Endometrium (tissue), 2 donors: Measurements from ENCODE around the gene PRDM1.
"Not testable (repeated sequence)": the region's sequence is repeated elsewhere in the genome, so short reads cannot be mapped to it uniquely, and the experiment has no call there.

ENCODE experiments used
- FAIRE-seq: peaks from 2 replicates; lab custom pipeline; 2012; peaks lifted over from hg19 to GRCh38; lab: Jason Lieb, UNC
- donor health status: control.
- donor health status: control.

PRDM1 gene

GRCh38 chr6:106138151-106138550, 52.0 kb downstream of the PRDM1 start:
- FAIRE-seq = no peak

DNA sequence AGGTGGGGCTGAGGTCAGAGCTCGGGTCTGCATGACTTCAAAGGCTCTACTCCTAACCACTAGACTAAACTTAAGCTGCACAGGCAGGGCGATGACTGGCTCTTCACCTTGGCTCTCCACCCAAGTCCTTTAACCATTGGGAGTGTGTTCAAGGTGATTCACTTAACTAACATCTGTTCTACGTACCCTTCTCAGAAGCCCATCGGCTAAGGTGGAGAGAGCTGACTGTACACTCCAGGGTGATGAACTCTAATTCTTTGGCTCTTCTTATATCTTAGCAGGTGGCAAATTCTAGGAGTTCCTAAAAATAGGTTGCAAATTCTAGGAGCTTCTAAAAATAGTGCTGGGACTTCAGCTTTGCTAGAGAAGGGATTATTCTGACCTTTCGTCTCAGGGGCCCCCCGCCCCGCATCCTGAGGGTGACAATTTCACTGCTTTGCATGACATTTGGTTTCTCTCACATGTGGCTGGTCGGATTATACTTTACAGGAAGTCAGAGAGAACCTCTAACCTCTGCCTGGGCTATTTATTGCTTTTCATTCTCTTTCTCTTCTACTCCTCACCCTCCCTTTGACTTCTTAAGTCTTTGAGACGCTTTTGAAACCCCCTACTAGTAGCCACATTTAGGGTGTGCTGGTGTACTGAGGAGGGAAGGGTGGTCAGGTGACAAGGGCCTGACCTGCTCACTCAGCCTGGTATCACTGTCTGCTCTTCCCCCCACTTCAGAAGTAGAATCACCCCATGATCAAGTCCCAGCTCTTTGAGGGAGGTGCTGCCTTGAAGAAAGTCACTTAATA, 55.5 kb downstream of the PRDM1 start:
- no peak for FAIRE-seq

- FAIRE-seq = no peak
Measured at GRCh38 chr6:106142876-106143431, 56.8 kb downstream of the PRDM1 start.

- no peak for FAIRE-seq
Measured at GRCh38 chr6:106143665-106144064, 57.5 kb downstream of the PRDM1 start.

- FAIRE-seq = no peak
Measured at GRCh38 chr6:106145144-106145543, 59.0 kb downstream of the PRDM1 start.

- no peak for FAIRE-seq
Measured at GRCh38 chr6:106145741-106146227, 59.6 kb downstream of the PRDM1 start.

- FAIRE-seq = no peak
Measured at GRCh38 chr6:106146852-106147351, 60.8 kb downstream of the PRDM1 start.

DNA sequence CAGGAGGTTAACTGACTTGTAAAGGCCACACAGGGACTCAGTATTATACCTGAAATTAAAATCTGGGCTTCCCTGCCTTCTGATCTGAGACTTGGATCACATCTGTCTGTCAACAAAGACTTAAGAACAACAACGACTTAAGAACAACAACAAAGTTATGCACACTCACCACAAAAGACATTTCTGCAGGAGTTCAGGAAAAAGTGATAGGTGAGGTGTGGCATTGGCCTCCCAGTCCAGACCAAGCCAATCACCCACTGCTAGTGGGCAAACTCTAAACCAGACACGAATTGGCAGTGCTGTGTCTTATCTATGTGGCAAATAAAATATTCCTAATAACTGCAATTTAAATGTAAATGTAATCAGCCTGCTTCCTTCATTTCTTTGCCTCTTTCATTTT, 61.3 kb downstream of the PRDM1 start:
- no peak for FAIRE-seq

DNA sequence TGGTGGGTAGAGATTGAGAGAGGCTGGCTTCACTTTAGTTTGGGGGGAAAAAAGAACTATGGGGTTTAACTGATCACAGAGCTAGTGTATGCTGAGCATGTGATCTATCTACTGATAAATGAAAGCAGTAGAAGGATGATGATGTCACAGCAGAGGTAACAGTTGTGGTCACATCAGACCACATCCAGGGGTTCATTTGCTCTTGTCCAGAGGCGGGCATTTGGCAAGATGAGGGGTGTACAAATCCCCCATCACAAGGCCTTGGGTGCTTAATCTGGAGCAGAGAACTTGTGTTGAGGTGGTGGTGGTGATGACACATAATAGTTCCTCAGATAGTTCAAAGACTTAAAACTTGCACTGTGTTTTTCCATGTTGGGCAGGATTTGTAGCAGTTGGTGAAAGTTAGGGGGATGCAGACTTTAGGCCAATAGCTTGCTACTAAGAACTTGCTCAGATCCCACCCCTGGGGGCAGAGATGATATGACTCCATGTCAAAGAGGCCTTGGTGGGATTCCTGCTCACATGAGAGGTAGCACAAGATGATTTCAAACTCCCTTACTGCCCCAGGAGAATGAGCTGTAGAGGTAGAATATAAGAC, 63.4 kb downstream of the PRDM1 start:
- no peak for FAIRE-seq

DNA sequence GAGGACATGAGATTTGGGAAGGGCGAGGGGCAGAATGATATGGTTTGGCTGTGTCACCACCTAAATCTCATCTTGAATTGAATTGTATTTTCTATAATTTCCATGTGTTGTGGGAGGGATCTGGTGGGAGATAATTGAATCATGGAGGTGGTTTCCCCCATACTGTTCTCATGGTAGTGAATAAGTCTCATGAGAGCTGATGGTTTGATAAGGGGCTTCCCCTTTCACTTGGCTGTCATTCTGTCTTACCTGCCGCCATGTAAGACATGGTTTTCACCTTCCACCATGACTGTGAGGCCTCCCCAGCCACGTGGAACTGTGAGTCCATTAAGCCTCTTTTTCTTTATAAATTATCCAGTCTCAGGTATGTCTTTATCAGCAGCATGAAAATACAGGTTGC, 66.3 kb downstream of the PRDM1 start:
- not testable (repeated sequence) for FAIRE-seq

GRCh38 chr6:106152952-106153351, 66.8 kb downstream of the PRDM1 start:
- no peak for FAIRE-seq

DNA sequence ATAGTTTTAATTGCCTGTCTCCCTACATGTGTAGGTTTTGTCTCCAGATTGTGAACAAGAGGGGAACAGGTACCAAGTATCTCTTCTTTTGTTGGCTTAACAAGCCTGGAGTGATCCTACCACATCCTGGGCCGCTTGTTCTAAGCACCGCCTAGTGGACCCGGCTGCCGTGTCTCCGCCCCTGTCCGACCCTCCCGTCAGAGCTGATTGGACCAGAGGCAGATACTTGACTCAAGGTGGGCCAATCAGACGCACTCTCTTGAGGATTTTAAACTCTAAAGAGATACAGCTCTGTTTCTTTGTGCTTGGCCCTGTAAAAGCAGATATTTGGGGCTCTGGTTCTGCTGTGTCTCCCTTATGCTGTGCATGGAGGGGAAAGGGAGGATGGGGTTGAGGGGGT, 68.2 kb downstream of the PRDM1 start:
- no peak for FAIRE-seq

- FAIRE-seq = no peak
Measured at GRCh38 chr6:106155219-106155830, 69.2 kb downstream of the PRDM1 start.

DNA sequence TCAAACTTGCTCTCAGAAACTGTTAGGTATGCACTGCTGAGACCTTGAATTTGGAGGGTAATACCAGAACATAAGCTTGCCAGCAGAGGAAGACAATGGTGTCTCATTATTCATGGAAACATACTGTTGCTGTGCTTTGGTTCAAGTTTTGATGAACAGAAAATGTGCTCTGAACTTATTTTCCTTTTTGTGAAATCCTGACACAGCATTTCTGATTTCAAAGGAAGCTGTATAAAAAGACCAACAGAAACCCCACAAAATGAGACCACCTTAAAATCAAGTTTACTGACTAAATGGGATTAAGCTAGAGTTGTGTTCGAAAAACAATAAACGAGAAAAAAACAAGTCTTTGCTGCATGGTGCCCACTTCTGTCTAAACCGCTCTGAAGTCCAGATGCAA, 70.3 kb downstream of the PRDM1 start:
- FAIRE-seq = no peak

DNA sequence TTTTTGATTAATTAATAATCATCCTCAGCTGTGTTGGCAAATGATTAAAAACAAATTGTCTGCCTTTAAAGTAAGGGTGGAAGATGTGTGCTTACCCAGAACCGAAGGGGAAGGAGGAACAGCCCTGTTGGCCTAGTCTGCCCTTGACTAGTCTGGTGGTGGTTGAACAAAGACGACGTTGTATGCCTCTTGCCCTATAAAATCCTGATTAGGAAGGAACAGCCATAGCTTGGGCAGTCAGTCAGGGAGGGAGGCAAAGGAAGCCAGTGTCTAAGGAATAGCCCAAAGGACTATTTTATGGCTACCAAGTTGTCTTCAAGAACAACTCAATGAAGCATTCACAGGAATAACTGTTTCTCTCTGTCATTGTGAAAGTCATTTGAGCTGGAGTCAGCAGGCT, 70.7 kb downstream of the PRDM1 start:
- no peak for FAIRE-seq

DNA sequence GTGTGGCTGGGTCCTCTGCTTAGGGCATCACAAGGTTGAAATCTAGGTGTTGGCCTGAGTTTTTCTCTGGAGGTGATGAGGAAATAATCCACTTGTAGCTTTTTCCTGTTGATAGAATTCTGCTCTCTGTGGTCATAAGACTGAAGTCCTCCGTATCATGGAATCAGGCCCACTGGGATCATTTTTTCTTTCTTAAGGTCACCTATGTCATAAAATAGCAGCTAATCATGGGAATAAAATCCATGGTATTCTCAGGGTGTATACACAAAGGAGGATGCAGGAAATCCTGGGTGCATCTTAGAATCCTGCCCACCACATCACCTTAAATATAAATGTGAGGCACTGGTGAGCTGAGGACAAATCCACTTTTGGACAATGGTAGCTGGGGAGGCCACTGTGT, 72.7 kb downstream of the PRDM1 start:
- no peak for FAIRE-seq
